Subcutaneous adipose tissue (tissue), 4 donors: ENCODE data around the gene POLRMT. TPM values are rescaled to one million over a fixed set of nuclear protein-coding genes. Genes with fewer than 3 reads are reported as not detected.

Experiments
- total RNA-seq, 4 donors: library from RNA; depleted of rRNA; stranded (reverse); fragments of >200 nt; gene quantifications; one replicate each; pipeline ENCODE4 v1.1.0, GENCODE V29; 2016
- TF ChIP-seq, protein P1 (sequence below): fragments of 450-650 bp; IDR thresholded peaks from one replicate; pipeline ENCODE4 v1.5.1; 2016; ENCODE audit warnings: low read depth, mild to moderate bottlenecking, control low read depth, antibody characterized with exemption, moderate library complexity

Gene POLRMT
- total RNA-seq, 4 donors from 2014 or later = 11.9 to 41.4 (median 14.7) TPM

- TF ChIP-seq, protein P1, sequence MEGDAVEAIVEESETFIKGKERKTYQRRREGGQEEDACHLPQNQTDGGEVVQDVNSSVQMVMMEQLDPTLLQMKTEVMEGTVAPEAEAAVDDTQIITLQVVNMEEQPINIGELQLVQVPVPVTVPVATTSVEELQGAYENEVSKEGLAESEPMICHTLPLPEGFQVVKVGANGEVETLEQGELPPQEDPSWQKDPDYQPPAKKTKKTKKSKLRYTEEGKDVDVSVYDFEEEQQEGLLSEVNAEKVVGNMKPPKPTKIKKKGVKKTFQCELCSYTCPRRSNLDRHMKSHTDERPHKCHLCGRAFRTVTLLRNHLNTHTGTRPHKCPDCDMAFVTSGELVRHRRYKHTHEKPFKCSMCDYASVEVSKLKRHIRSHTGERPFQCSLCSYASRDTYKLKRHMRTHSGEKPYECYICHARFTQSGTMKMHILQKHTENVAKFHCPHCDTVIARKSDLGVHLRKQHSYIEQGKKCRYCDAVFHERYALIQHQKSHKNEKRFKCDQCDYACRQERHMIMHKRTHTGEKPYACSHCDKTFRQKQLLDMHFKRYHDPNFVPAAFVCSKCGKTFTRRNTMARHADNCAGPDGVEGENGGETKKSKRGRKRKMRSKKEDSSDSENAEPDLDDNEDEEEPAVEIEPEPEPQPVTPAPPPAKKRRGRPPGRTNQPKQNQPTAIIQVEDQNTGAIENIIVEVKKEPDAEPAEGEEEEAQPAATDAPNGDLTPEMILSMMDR = no peak
Measured at GRCh38 chr19:597406-598315, 35.7 kb downstream of the POLRMT start.

GRCh38 chr19:596263-596655 lies 37.1 kb downstream of the POLRMT start:
- TF ChIP-seq, protein P1 = no peak

- TF ChIP-seq, protein P1 = no peak
Measured at GRCh38 chr19:595326-596262, 37.7 kb downstream of the POLRMT start.

GRCh38 chr19:594265-594870 lies 39.0 kb downstream of the POLRMT start:
- TF ChIP-seq, protein P1 = no peak

- TF ChIP-seq, protein P1 = no peak
Measured at GRCh38 chr19:593505-593904, 39.8 kb downstream of the POLRMT start.

GRCh38 chr19:593055-593454 lies 40.3 kb downstream of the POLRMT start:
- TF ChIP-seq, protein P1 = no peak
